HL-60 (cell line): ENCODE measurements around the gene C10orf71.

Experiments used
- DNase-seq, 2 experiments: peaks; one replicate each; pipeline ENCODE4 v3.0.0-alpha.2; 2010 to 2020; ENCODE audit warnings: low read depth in 1 of 2, low spot score in 1 of 2
- H3K27ac ChIP-seq: fragments of 250-450 bp; sonication (Bioruptor Pico); replicated peaks from 2 replicates; pipeline ENCODE4 v1.5.1; 2020; ENCODE audit warnings: mild to moderate bottlenecking, moderate library complexity
- H3K27me3 ChIP-seq: fragments of 250-450 bp; sonication (Bioruptor Pico); 2 replicates; pipeline ENCODE4 v1.5.1; 2021; ENCODE audit warnings: mild to moderate bottlenecking, moderate library complexity; ENCODE audit not compliant: insufficient read depth, poor library complexity, severe bottlenecking
- H3K4me3 ChIP-seq: replicated peaks from 2 replicates; pipeline ENCODE4 v1.5.1; 2011; ENCODE audit warnings: mild to moderate bottlenecking, control low read depth, low read length; ENCODE audit not compliant: insufficient read depth
- CTCF ChIP-seq: IDR thresholded peaks from one replicate; pipeline ENCODE4 v1.5.1; 2011; ENCODE audit warnings: low read length, control low read depth, inconsistent platforms; ENCODE audit not compliant: insufficient read depth
- GABPA ChIP-seq: IDR thresholded peaks from 2 replicates; pipeline ENCODE4 v1.6.1; 2012; ENCODE audit warnings: low read depth
- POLR2AphosphoS5 ChIP-seq: IDR thresholded peaks from 2 replicates; pipeline ENCODE4 v1.6.1; 2012; ENCODE audit warnings: low read depth
- REST ChIP-seq: IDR thresholded peaks from 2 replicates; pipeline ENCODE4 v1.6.1; 2012; ENCODE audit warnings: low read depth; ENCODE audit not compliant: insufficient replicate concordance
- SPI1 ChIP-seq: IDR thresholded peaks from 2 replicates; pipeline ENCODE4 v1.6.1; 2012; ENCODE audit warnings: low read depth, mild to moderate bottlenecking, borderline replicate concordance

Gene C10orf71

GRCh38 chr10:49313501-49314070 is 14.6 kb downstream of the C10orf71 start:
- Histone ChIP-seq H3K27me3 (no peaks in the 10 kb centered on the region), H3K4me3 (no peak overlapping the region), H3K27ac (no peak overlapping the region)
- DNase-seq, result no peak
- TF ChIP-seq GABPA (no peak), REST (no peak), POLR2AphosphoS5 (no peak), CTCF (no peak), SPI1 (no peak)

- TF ChIP-seq REST (no peak), POLR2AphosphoS5 (no peak), CTCF (no peak), SPI1 (no peak), GABPA (no peak)
- H3K4me3 ChIP-seq, result no peak overlapping the region
- H3K27me3 ChIP-seq, result no peaks in the 10 kb centered on the region
- H3K27ac ChIP-seq, result no peak overlapping the region
- DNase-seq, result no peak
Observed at GRCh38 chr10:49314806-49315205, 15.8 kb downstream of the C10orf71 start.

GRCh38 chr10:49318028-49318427 is 19.1 kb downstream of the C10orf71 start:
- Histone ChIP-seq H3K27me3 (no peaks in the 10 kb centered on the region), H3K4me3 (no peak overlapping the region), H3K27ac (no peak overlapping the region)
- no peak for DNase-seq
- TF ChIP-seq POLR2AphosphoS5 (no peak), SPI1 (no peak), GABPA (no peak), CTCF (no peak), REST (no peak)
